Suprapubic skin (tissue), 4 donors: ENCODE data around the gene ASB16.

ENCODE experiments used
- CTCF ChIP-seq, 2 donors: fragments of 200-600 bp in 1 of 2; fragments of 450-650 bp in 1 of 2; sonication (generic) in 1 of 2; IDR thresholded peaks; one replicate each; pipeline ENCODE4 v1.5.1; 2016 to 2019; ENCODE audit warnings: antibody characterized with exemption in 2 of 2, mild to moderate bottlenecking in 1 of 2, moderate library complexity in 1 of 2
- EP300 ChIP-seq: sonication (generic); formaldehyde crosslinking; IDR thresholded peaks from one replicate; pipeline ENCODE4 v1.6.1; 2017; ENCODE audit warnings: antibody characterized with exemption
- POLR2A ChIP-seq, 2 donors: fragments of 450-650 bp; IDR thresholded peaks; one replicate each; pipeline ENCODE4 v1.6.1; 2017; ENCODE audit warnings: antibody characterized with exemption in 2 of 2, mild to moderate bottlenecking in 2 of 2, moderate library complexity in 2 of 2
- POLR2AphosphoS5 ChIP-seq, 3 donors: sonication (generic); formaldehyde crosslinking; IDR thresholded peaks; one replicate each; pipeline ENCODE4 v1.6.1; 2017; ENCODE audit warnings: antibody characterized with exemption in 3 of 3

GRCh38 chr17:44144966-44145739, 25.4 kb upstream of the ASB16 start:
- no peak for TF ChIP-seq POLR2A (IDR thresholded peaks at IDR 0.05)
- no peak for TF ChIP-seq CTCF (IDR thresholded peaks at IDR 0.05)
- no peak for TF ChIP-seq POLR2AphosphoS5 (IDR thresholded peaks at IDR 0.05)
- peak; percentile 73 for TF ChIP-seq EP300
